RPMI7951 (cell line): ENCODE results near the gene HSD11B1L. TPM values are rescaled to one million over a fixed set of nuclear protein-coding genes. Genes with fewer than 3 reads are reported as not detected.
"Not testable (repeated sequence)": the region's sequence is repeated elsewhere in the genome, so short reads cannot be mapped to it uniquely, and the experiment has no call there.

Source experiments
- DNase-seq: peaks from one replicate; pipeline ENCODE4 v3.0.0-alpha.2; 2012; ENCODE audit warnings: low read depth
- total RNA-seq: library from RNA; depleted of rRNA; stranded (reverse); fragments of >200 nt; shearing (Covaris generic); gene quantifications from 2 replicates; pipeline ENCODE4 v1.2.3, GENCODE V29; 2014

HSD11B1L gene
- total RNA-seq, 1 experiment from 2014 or later, result 9.5 TPM

GRCh38 chr19:5686647-5687359, 6.0 kb downstream of the HSD11B1L start:
- DNase-seq, result peak; percentile 89

- peak; percentile 44 for DNase-seq
Observed at GRCh38 chr19:5687360-5688198, 6.8 kb downstream of the HSD11B1L start.

GRCh38 chr19:5688262-5688881, 7.5 kb downstream of the HSD11B1L start:
- not testable (repeated sequence) for DNase-seq

- peak; percentile 93 for DNase-seq
Observed at GRCh38 chr19:5690125-5690954, 9.5 kb downstream of the HSD11B1L start, which contains the start of gene RPL36. Gene RPL36 (plus strand): TSS chr19:5690295. CDS start chr19:5690508, 213 bp downstream.

- DNase-seq, result peak; percentile 40
Observed at GRCh38 chr19:5690955-5691821, 10.4 kb downstream of the HSD11B1L start.

GRCh38 chr19:5691822-5692722, 11.2 kb downstream of the HSD11B1L start:
- no peak for DNase-seq

- DNase-seq, result no peak
Observed at GRCh38 chr19:5692723-5693194, 11.9 kb downstream of the HSD11B1L start.

- DNase-seq, result no peak
Observed at GRCh38 chr19:5693195-5694166, 12.7 kb downstream of the HSD11B1L start.

GRCh38 chr19:5694167-5694955, 13.5 kb downstream of the HSD11B1L start:
- DNase-seq, result no peak

- no peak for DNase-seq
Observed at GRCh38 chr19:5694956-5695648, 14.3 kb downstream of the HSD11B1L start.

- DNase-seq, result no peak
Observed at GRCh38 chr19:5695649-5696195, 14.9 kb downstream of the HSD11B1L start.

- no peak for DNase-seq
Observed at GRCh38 chr19:5696196-5697021, 15.6 kb downstream of the HSD11B1L start.

GRCh38 chr19:5697022-5697889, 16.4 kb downstream of the HSD11B1L start:
- DNase-seq, result no peak

- no peak for DNase-seq
Observed at GRCh38 chr19:5697890-5698634, 17.2 kb downstream of the HSD11B1L start.
